Fibroblast of lung (primary cell): ENCODE results near the gene UFC1. TPM values are rescaled to one million over a fixed set of nuclear protein-coding genes. Genes with fewer than 3 reads are reported as not detected.

Experiments
- DNase-seq, 2 donors: peaks; one replicate each; pipeline versions ENCODE4 v3.0.0 to v3.0.0-alpha.2; 2010; ENCODE audit warnings: low read depth in 2 of 2
- H2AFZ ChIP-seq: 2 replicates; pipeline ENCODE4 v1.5.1; 2012; ENCODE audit warnings: low read length, control low read depth, inconsistent platforms
- H3K27ac ChIP-seq: 2 replicates; pipeline ENCODE4 v1.5.1; 2011; ENCODE audit warnings: low read length, control low read depth; ENCODE audit not compliant: insufficient read depth
- H3K27me3 ChIP-seq: 2 replicates; pipeline ENCODE4 v1.5.1; 2011; ENCODE audit warnings: mild to moderate bottlenecking, low read length; ENCODE audit not compliant: control insufficient read depth, insufficient read depth
- H3K36me3 ChIP-seq: 2 replicates; pipeline ENCODE4 v1.5.1; 2011; ENCODE audit warnings: low read length; ENCODE audit not compliant: control insufficient read depth, insufficient read depth
- H3K4me1 ChIP-seq: 2 replicates; pipeline ENCODE4 v1.5.1; 2011; ENCODE audit warnings: low read length; ENCODE audit not compliant: control insufficient read depth, insufficient read depth; ENCODE audit errors: extremely low read depth
- H3K4me2 ChIP-seq: 2 replicates; pipeline ENCODE4 v1.5.1; 2011; ENCODE audit warnings: low read length, control low read depth; ENCODE audit not compliant: insufficient read depth; ENCODE audit errors: extremely low read depth
- H3K4me3 ChIP-seq, 4 experiments: fragments of 200-600 bp in 1 of 4; sonication (generic) in 1 of 4; replicated peaks in 1 of 4; 2 replicates each; pipeline ENCODE4 v1.5.1; 2011 to 2016; ENCODE audit warnings: low read length in 4 of 4, low read depth in 3 of 4, mild to moderate bottlenecking in 3 of 4, control low read depth in 2 of 4, inconsistent platforms in 1 of 4, mixed read lengths in 1 of 4; ENCODE audit not compliant: insufficient read depth in 1 of 4; ENCODE audit errors: control extremely low read depth in 1 of 4
- H3K79me2 ChIP-seq: 2 replicates; pipeline ENCODE4 v1.5.1; 2012; ENCODE audit warnings: mild to moderate bottlenecking, low read length, inconsistent platforms; ENCODE audit not compliant: control insufficient read depth, insufficient read depth
- H3K9ac ChIP-seq: 2 replicates; pipeline ENCODE4 v1.5.1; 2011; ENCODE audit warnings: mild to moderate bottlenecking, low read length, control low read depth; ENCODE audit not compliant: insufficient read depth
- H3K9me3 ChIP-seq: 2 replicates; pipeline ENCODE4 v1.5.1; 2012; ENCODE audit warnings: low read depth, low read length; ENCODE audit not compliant: control insufficient read depth, insufficient read depth
- H4K20me1 ChIP-seq: 2 replicates; pipeline ENCODE4 v1.5.1; 2011; ENCODE audit warnings: low read length; ENCODE audit not compliant: control insufficient read depth, insufficient read depth; ENCODE audit errors: extremely low read depth
- CTCF ChIP-seq, 2 donors: IDR thresholded peaks in 1 of 2; conservative IDR thresholded peaks in 1 of 2; 1 replicate in 1 of 2; 2 replicates in 1 of 2; pipeline ENCODE4 v1.5.1; 2011 to 2012; ENCODE audit warnings: low read length in 2 of 2, control low read depth in 1 of 2, inconsistent platforms in 1 of 2, low read depth in 1 of 2, mild to moderate bottlenecking in 1 of 2
- EZH2 ChIP-seq: IDR thresholded peaks from 2 replicates; pipeline ENCODE4 v1.5.1; 2012; ENCODE audit warnings: low read length, control low read depth, mild to moderate bottlenecking; ENCODE audit errors: missing control alignments
- polyA plus RNA-seq, 2 donors: library from polyadenylated mRNA; depleted of rRNA in 1 of 2; stranded (reverse) in 1 of 2; unstranded in 1 of 2; fragments of >200 nt; gene quantifications; 2 replicates each; pipeline ENCODE4 v1.2.1, GENCODE V29; 2011 to 2012; ENCODE audit warnings: missing spikeins in 1 of 2
- total RNA-seq: library from RNA; depleted of rRNA; stranded (reverse); fragments of >200 nt; gene quantifications from 2 replicates; pipeline ENCODE4 v1.2.1, GENCODE V29; 2014

The UFC1 gene
- total and polyA plus RNA-seq, 2 donors (not counting 1 experiment from before 2014, with no cell fraction given), result 87.0 to 154 TPM

- H3K36me3 ChIP-seq, result no peaks in the 10 kb centered on the region
- H4K20me1 ChIP-seq, result no peaks in the 10 kb centered on the region
- no peaks in the 10 kb centered on the region for H3K27me3 ChIP-seq
- peak; percentile 44 to 60 for TF ChIP-seq CTCF (conservative IDR thresholded peaks at IDR 0.05 in 1 of 2, IDR thresholded peaks at IDR 0.05 in 1 of 2; ENCODE audit: low read depth in 1 of 2, low read length in 2 of 2)
- no peak for TF ChIP-seq EZH2
- no peak overlapping the region for H3K9ac ChIP-seq
- no peak overlapping the region for H3K27ac ChIP-seq
- peaks cover 4% of the 10 kb centered on the region for H3K79me2 ChIP-seq
- no peaks in the 10 kb centered on the region for H3K4me1 ChIP-seq
- DNase-seq, result peak in 1 of 2 donors; percentile 73
- H2AFZ ChIP-seq, result no peak overlapping the region
- no peaks in the 10 kb centered on the region for H3K9me3 ChIP-seq
- H3K4me3 ChIP-seq, result no peak overlapping the region
- no peak overlapping the region for H3K4me2 ChIP-seq
These were observed 14.0 kb upstream of the UFC1 start for GRCh38 chr1:161139766-161140165.

GRCh38 chr1:161140755-161141400 lies 12.9 kb upstream of the UFC1 start:
- H3K36me3 ChIP-seq, result no peaks in the 10 kb centered on the region
- no peaks in the 10 kb centered on the region for H3K79me2 ChIP-seq
- H3K27ac ChIP-seq, result no peak overlapping the region
- no peaks in the 10 kb centered on the region for H4K20me1 ChIP-seq
- H3K4me2 ChIP-seq, result no peak overlapping the region
- H3K27me3 ChIP-seq, result no peaks in the 10 kb centered on the region
- H2AFZ ChIP-seq, result no peak overlapping the region
- H3K4me1 ChIP-seq, result no peaks in the 10 kb centered on the region
- H3K9ac ChIP-seq, result no peak overlapping the region
- H3K4me3 ChIP-seq, result no peak overlapping the region
- no peak for DNase-seq
- no peaks in the 10 kb centered on the region for H3K9me3 ChIP-seq
- no peak for TF ChIP-seq CTCF (conservative IDR thresholded peaks at IDR 0.05 in 1 of 2, IDR thresholded peaks at IDR 0.05 in 1 of 2; ENCODE audit: low read depth in 1 of 2, low read length in 2 of 2)
- TF ChIP-seq EZH2, result no peak

GRCh38 chr1:161145832-161146231 lies 7.9 kb upstream of the UFC1 start:
- Histone ChIP-seq H3K9me3 (no peaks in the 10 kb centered on the region), H2AFZ (no peak overlapping the region), H4K20me1 (no peaks in the 10 kb centered on the region), H3K4me3 (no peak overlapping the region), H3K36me3 (no peaks in the 10 kb centered on the region), H3K27ac (no peak overlapping the region), H3K4me2 (no peak overlapping the region), H3K27me3 (no peaks in the 10 kb centered on the region), H3K79me2 (no peaks in the 10 kb centered on the region), H3K4me1 (no peaks in the 10 kb centered on the region), H3K9ac (no peak overlapping the region)
- TF ChIP-seq CTCF (conservative IDR thresholded peaks at IDR 0.05 in 1 of 2, IDR thresholded peaks at IDR 0.05 in 1 of 2; ENCODE audit: low read depth in 1 of 2, low read length in 2 of 2), result no peak
- no peak for TF ChIP-seq EZH2
- no peak for DNase-seq
